Measurements from ENCODE around the gene GLIS2.

GLIS2 gene

GRCh38 chr16:4356820-4357219 is 41.0 kb downstream of the GLIS2 start:
- no peak overlapping the region for H3K4me3 ChIP-seq (ENCODE audit: low read depth, low read length)
- no peak for DNase-seq (ENCODE audit: low read depth)
- no peak for TF ChIP-seq POLR2A (IDR thresholded peaks at IDR 0.05; ENCODE audit: extremely low read depth, insufficient read length)
- no peak for TF ChIP-seq CTCF (IDR thresholded peaks at IDR 0.05; ENCODE audit: low read depth, low read length)
- TF ChIP-seq, protein P1, sequence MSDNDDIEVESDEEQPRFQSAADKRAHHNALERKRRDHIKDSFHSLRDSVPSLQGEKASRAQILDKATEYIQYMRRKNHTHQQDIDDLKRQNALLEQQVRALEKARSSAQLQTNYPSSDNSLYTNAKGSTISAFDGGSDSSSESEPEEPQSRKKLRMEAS (IDR thresholded peaks at IDR 0.05; ENCODE audit: low read depth, low read length), result no peak
- TF ChIP-seq MYC (IDR thresholded peaks at IDR 0.05; ENCODE audit: low read depth, low read length), result no peak

GRCh38 chr16:4358236-4358635 is 42.4 kb downstream of the GLIS2 start:
- TF ChIP-seq CTCF (IDR thresholded peaks at IDR 0.05; ENCODE audit: low read depth, low read length) (no peak), POLR2A (IDR thresholded peaks at IDR 0.05; ENCODE audit: extremely low read depth, insufficient read length) (no peak), MYC (IDR thresholded peaks at IDR 0.05; ENCODE audit: low read depth, low read length) (no peak)
- TF ChIP-seq, protein P1 (IDR thresholded peaks at IDR 0.05; ENCODE audit: low read depth, low read length), result no peak
- H3K4me3 ChIP-seq (ENCODE audit: low read depth, low read length), result no peak overlapping the region
- DNase-seq (ENCODE audit: low read depth), result no peak

- DNase-seq (ENCODE audit: low read depth), result peak; percentile 64
- no peak overlapping the region for H3K4me3 ChIP-seq (ENCODE audit: low read depth, low read length)
- TF ChIP-seq, protein P1 (IDR thresholded peaks at IDR 0.05; ENCODE audit: low read depth, low read length), result no peak
- peak; percentile 78 for TF ChIP-seq CTCF (IDR thresholded peaks at IDR 0.05; ENCODE audit: low read depth, low read length)
Observed at GRCh38 chr16:4358831-4359561, 43.1 kb downstream of the GLIS2 start.

GRCh38 chr16:4359914-4360313 is 44.0 kb downstream of the GLIS2 start:
- H3K4me3 ChIP-seq (ENCODE audit: low read depth, low read length), result no peak overlapping the region
- TF ChIP-seq, protein P1 (IDR thresholded peaks at IDR 0.05; ENCODE audit: low read depth, low read length), result no peak
- no peak for TF ChIP-seq CTCF (IDR thresholded peaks at IDR 0.05; ENCODE audit: low read depth, low read length)
- no peak for TF ChIP-seq MYC (IDR thresholded peaks at IDR 0.05; ENCODE audit: low read depth, low read length)
- TF ChIP-seq POLR2A (IDR thresholded peaks at IDR 0.05; ENCODE audit: extremely low read depth, insufficient read length), result no peak
- no peak for DNase-seq (ENCODE audit: low read depth)

DNA sequence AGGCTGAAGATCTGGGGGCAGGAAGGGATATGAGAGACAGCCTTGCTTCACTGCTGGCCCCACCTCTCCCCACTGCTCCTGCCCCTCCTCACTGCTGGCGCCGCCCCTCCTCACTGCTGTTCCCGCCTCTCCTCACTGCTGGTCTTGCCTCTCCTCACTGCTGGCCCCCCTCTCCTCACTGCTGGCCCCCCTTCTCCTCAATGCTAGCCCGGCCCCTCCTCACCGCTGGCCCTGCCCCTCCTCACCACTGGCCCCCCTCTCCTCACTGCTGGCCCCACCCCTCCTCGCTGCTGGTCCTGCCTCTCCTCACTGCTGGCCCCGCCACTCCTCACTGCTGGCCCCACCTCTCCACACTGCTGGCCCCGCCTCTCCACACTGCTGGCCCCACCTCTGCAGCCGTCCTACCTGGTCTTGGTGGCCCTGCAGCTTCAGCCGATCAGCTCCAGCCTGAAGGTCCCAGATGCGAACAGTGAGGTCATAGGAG is 44.7 kb downstream of the GLIS2 start:
- TF ChIP-seq POLR2A (IDR thresholded peaks at IDR 0.05; ENCODE audit: extremely low read depth, insufficient read length) (no peak), CTCF (IDR thresholded peaks at IDR 0.05; ENCODE audit: low read depth, low read length) (no peak), MYC (IDR thresholded peaks at IDR 0.05; ENCODE audit: low read depth, low read length) (no peak)
- TF ChIP-seq, protein P1 (IDR thresholded peaks at IDR 0.05; ENCODE audit: low read depth, low read length), result no peak
- H3K4me3 ChIP-seq (ENCODE audit: low read depth, low read length), result no peak overlapping the region
- DNase-seq (ENCODE audit: low read depth), result peak; percentile 34
